ENCODE data around the gene ZNF683.

DNA sequence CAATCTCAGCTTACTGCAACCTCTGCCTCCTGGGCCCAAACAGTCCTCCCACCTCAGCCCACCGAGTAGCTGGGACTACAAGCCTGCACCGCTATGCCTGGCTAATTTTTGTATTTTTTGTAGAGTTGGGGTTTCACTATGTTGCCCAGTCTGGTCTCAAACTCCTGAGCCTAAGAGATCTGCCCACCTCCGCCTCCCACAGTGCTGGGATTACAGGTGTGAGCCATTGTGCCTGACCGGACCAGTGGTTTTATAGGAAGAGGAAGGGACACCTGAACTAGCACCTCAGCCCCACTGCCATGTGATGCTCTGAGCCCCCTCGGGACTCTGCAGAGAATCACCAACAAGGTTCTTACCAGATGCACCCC is 22.7 kb downstream of the ZNF683 start:
- TF ChIP-seq, protein P1, sequence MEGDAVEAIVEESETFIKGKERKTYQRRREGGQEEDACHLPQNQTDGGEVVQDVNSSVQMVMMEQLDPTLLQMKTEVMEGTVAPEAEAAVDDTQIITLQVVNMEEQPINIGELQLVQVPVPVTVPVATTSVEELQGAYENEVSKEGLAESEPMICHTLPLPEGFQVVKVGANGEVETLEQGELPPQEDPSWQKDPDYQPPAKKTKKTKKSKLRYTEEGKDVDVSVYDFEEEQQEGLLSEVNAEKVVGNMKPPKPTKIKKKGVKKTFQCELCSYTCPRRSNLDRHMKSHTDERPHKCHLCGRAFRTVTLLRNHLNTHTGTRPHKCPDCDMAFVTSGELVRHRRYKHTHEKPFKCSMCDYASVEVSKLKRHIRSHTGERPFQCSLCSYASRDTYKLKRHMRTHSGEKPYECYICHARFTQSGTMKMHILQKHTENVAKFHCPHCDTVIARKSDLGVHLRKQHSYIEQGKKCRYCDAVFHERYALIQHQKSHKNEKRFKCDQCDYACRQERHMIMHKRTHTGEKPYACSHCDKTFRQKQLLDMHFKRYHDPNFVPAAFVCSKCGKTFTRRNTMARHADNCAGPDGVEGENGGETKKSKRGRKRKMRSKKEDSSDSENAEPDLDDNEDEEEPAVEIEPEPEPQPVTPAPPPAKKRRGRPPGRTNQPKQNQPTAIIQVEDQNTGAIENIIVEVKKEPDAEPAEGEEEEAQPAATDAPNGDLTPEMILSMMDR (conservative IDR thresholded peaks at IDR 0.05), result no peak
- TF ChIP-seq EZH2 (IDR thresholded peaks at IDR 0.05; ENCODE audit: low read depth), result no peak
